HepG2 (cell line): ENCODE results near the gene PIK3R3. TPM values are rescaled to one million over a fixed set of nuclear protein-coding genes. Genes with fewer than 3 reads are reported as not detected.

Source experiments
- ATAC-seq: fragments of 200-7000 bp; cut with Tn5 transposase; 3 replicates; pipeline ENCODE4 v1.9.1; 2020; ENCODE audit warnings: mild to moderate bottlenecking, moderate library complexity
- BruUV-seq: library from RNA; stranded (reverse); fragments of 400-500 nt; replicated peaks from 2 replicates; lab custom pipeline; 2021; lab: Mats Ljungman, UMichigan
- CTCF ChIA-PET: fragments of 300-600 bp; formaldehyde crosslinking; extraction: SDS; loops from one replicate; lab custom pipeline; 2021; ENCODE audit warnings: low total read pairs, inconsistent platforms, low intra/inter-chr PET ratio; lab: Yijun Ruan, JAX
- POLR2A ChIA-PET: fragments of 350-600 bp; sonication (Branson Sonifier 250); formaldehyde crosslinking; loops from one replicate; lab custom pipeline; 2020; ENCODE audit warnings: antibody characterized with exemption, inconsistent platforms; lab: Yijun Ruan, JAX
- DNase-seq: peaks from one replicate; pipeline ENCODE4 v3.0.0-alpha.2; 2015; ENCODE audit warnings: low spot score
- FAIRE-seq: peaks from 3 replicates; lab custom pipeline; 2011; peaks lifted over from hg19 to GRCh38; lab: Jason Lieb, UNC
- H2AFZ ChIP-seq: one replicate; pipeline ENCODE4 v1.6.1; 2011; ENCODE audit warnings: low read length, inconsistent platforms
- H3K27ac ChIP-seq: fragments of 300-600 bp; 3 replicates; pipeline ENCODE4 v1.8.0; 2011; ENCODE audit warnings: mixed run types, mild to moderate bottlenecking, mixed read lengths, low read length, inconsistent platforms; ENCODE audit not compliant: insufficient read depth; ENCODE audit errors: extremely low read length
- H3K27me3 ChIP-seq, 2 experiments: fragments of 200-600 bp in 1 of 2; 2 replicates in 1 of 2; 3 replicates in 1 of 2; pipeline versions ENCODE4 v1.6.0 to v1.8.0; 2011; ENCODE audit warnings: low read length in 2 of 2, mild to moderate bottlenecking in 2 of 2, moderate library complexity in 2 of 2, inconsistent platforms in 1 of 2; ENCODE audit not compliant: insufficient read depth in 2 of 2, control insufficient read depth in 1 of 2
- H3K36me3 ChIP-seq, 2 experiments: fragments of 200-600 bp in 1 of 2; replicated peaks in 1 of 2; 2 replicates in 1 of 2; 3 replicates in 1 of 2; pipeline versions ENCODE4 v1.5.1 to v1.8.0; 2011; ENCODE audit warnings: low read length in 2 of 2, inconsistent platforms in 1 of 2; ENCODE audit not compliant: insufficient read depth in 2 of 2, control insufficient read depth in 1 of 2
- H3K4me1 ChIP-seq: 2 replicates; pipeline ENCODE4 v1.5.1; 2012; ENCODE audit warnings: low read length, inconsistent platforms; ENCODE audit not compliant: insufficient read depth
- H3K4me2 ChIP-seq: 2 replicates; pipeline ENCODE4 v1.6.0; 2011; ENCODE audit warnings: low read depth, low read length, inconsistent platforms
- H3K4me3 ChIP-seq, 3 experiments: fragments of 200-600 bp in 1 of 3; sonication (generic), shearing (Covaris generic) in 1 of 3; replicated peaks in 1 of 3; 2 replicates each; pipeline ENCODE4 v1.5.1; 2011 to 2016; ENCODE audit warnings: low read length in 3 of 3, inconsistent platforms in 2 of 3, low read depth in 2 of 3, mild to moderate bottlenecking in 2 of 3, control low read depth in 1 of 3, mixed read lengths in 1 of 3; ENCODE audit not compliant: insufficient read depth in 1 of 3
- H3K79me2 ChIP-seq: one replicate; pipeline ENCODE4 v1.6.1; 2011; ENCODE audit warnings: low read length, inconsistent platforms; ENCODE audit not compliant: insufficient read depth
- H3K9ac ChIP-seq: 2 replicates; pipeline ENCODE4 v1.6.0; 2011; ENCODE audit warnings: mild to moderate bottlenecking, low read depth, low read length, inconsistent platforms; ENCODE audit not compliant: insufficient read depth
- H3K9me3 ChIP-seq: 2 replicates; pipeline ENCODE4 v1.5.1; 2012; ENCODE audit warnings: mild to moderate bottlenecking, low read length
- H4K20me1 ChIP-seq: 2 replicates; pipeline ENCODE4 v1.6.0; 2011; ENCODE audit warnings: inconsistent platforms, mild to moderate bottlenecking, low read length, moderate library complexity; ENCODE audit not compliant: insufficient read depth
- MAFG ChIP-seq: sonication (generic); formaldehyde crosslinking; IDR thresholded peaks from 2 replicates; pipeline ENCODE4 v1.5.1; 2020; ENCODE audit warnings: mild to moderate bottlenecking, missing genetic modification reagents
- ZSCAN29 ChIP-seq: sonication (generic); formaldehyde crosslinking; conservative IDR thresholded peaks from 2 replicates; pipeline ENCODE4 v1.4.0; 2020; ENCODE audit warnings: mild to moderate bottlenecking, missing genetic modification reagents
- WGBS: methylation state at CpG from one replicate; pipeline ENCODE4 v1.1.6; 2017; ENCODE audit warnings: low lambda C conversion rate; 5-methylcytosine and 5-hydroxymethylcytosine counted together
- in situ Hi-C: cut with HindIII; loops from 2 replicates; pipeline ENCODE4 v1.10.0; 2017; ENCODE audit warnings: low pct_unique_long_range_greater_than_20kb; ENCODE audit not compliant: extremely low pct_ligation_motif_present
- intact Hi-C: fragments of 100-400 bp; cut with micrococcal nuclease; formaldehyde crosslinking; loops from one replicate; pipeline ENCODE4 v1.10.0; 2022; ENCODE audit not compliant: unreplicated experiment
- polyA plus RNA-seq, 8 experiments: library from polyadenylated mRNA; depleted of rRNA in 3 of 8; stranded (reverse) in 7 of 8; unstranded in 1 of 8; fragments of >200 nt; fragmentation: Illumina TruSeq in 4 of 8; extraction: Trizol in 4 of 8; gene quantifications; 2 replicates each; pipeline versions ENCODE4 v1.2.1 to v1.2.3, GENCODE V29; 2011 to 2016; ENCODE audit warnings: low read depth in 4 of 8, missing spikeins in 1 of 8, mixed read lengths in 1 of 8; ENCODE audit not compliant: insufficient read depth in 1 of 8
- total RNA-seq, 5 experiments: library from RNA; depleted of rRNA; stranded (reverse); fragments of >200 nt; fragmentation: Illumina TruSeq; extraction: Trizol; gene quantifications; 2 replicates each; pipeline ENCODE4 v1.2.3, GENCODE V29; 2016; ENCODE audit warnings: low read depth in 1 of 5
- TF ChIP-seq, protein P1 (sequence below): sonication (generic); formaldehyde crosslinking; IDR thresholded peaks from one replicate; pipeline ENCODE4 v1.5.1; 2020; ENCODE audit warnings: mild to moderate bottlenecking, missing genetic modification reagents; ENCODE audit errors: not compliant biosample characterization

The PIK3R3 gene
- total and polyA plus RNA-seq, 2 of the 13 experiments (the other 11 are each of a cell fraction or from before 2014, with no cell fraction given), result 0.37 to 6.9 TPM

DNA sequence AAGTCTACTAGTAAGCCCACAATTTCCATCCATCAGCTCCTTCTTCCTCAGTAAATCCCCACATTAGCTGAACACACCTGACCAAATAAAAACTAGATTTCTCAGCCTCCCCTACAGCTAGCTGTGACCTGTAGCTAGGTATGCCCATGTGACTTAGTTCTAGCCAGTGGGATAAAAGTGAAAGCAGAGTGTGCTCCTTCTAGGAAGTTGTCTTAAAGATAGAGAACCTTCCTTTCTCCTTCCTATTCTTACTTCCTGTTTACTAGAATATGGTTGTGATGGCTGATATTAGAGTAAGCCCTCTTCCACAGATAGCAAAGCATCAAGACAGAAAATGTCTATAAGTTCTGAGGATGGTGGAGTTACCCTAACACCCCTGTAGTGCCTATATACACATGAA, 67.0 kb downstream of the PIK3R3 start:
- Histone ChIP-seq H3K9ac (no peak overlapping the region), H3K79me2 (no peaks in the 10 kb centered on the region), H3K9me3 (no peaks in the 10 kb centered on the region), H3K4me2 (no peak overlapping the region), H2AFZ (no peak overlapping the region), H3K27me3 (no peaks in the 10 kb centered on the region; a peak in 1 of 5 replicates), H3K27ac (no peak overlapping the region), H3K4me3 (no peak overlapping the region), H3K4me1 (peaks cover 12% of the 10 kb centered on the region), H3K36me3 (no peaks in the 10 kb centered on the region), H4K20me1 (no peaks in the 10 kb centered on the region)
- FAIRE-seq (no peak), ATAC-seq (no peak), DNase-seq (no peak)
- BruUV-seq, result no TSS peak
- no peak for TF ChIP-seq MAFG
- intact Hi-C loops (no loop called here), in situ Hi-C loops (no loop called here)
- CTCF ChIA-PET, result no interaction called here
- POLR2A ChIA-PET, result no interaction called here

DNA sequence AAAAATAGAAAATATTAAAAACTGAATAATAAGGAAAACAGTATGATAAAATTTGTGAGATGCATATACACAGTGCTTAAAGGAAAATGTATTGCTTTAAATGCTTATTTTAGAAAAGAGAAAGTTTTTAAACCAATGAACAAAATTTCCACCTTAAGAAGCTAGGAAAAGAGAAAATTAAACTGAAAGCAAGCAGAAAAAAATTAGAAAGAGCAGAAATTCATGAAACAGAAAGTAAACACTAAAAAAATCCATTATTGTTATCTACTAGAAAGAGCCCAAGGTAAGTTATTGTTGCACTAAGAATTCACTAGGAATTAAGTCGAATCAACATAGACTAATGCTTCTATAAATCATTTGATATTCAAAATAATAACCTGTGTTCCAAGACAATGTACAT, 67.7 kb downstream of the PIK3R3 start:
- ATAC-seq (no peak), DNase-seq (no peak), FAIRE-seq (no peak)
- Histone ChIP-seq H3K4me2 (no peak overlapping the region), H3K36me3 (no peaks in the 10 kb centered on the region), H3K4me3 (no peak overlapping the region), H3K4me1 (peaks cover 12% of the 10 kb centered on the region), H3K9me3 (no peaks in the 10 kb centered on the region), H3K79me2 (no peaks in the 10 kb centered on the region), H4K20me1 (no peaks in the 10 kb centered on the region), H3K27me3 (no peaks in the 10 kb centered on the region; a peak in 1 of 5 replicates), H3K27ac (no peak overlapping the region), H3K9ac (no peak overlapping the region), H2AFZ (no peak overlapping the region)
- TF ChIP-seq, protein P1, sequence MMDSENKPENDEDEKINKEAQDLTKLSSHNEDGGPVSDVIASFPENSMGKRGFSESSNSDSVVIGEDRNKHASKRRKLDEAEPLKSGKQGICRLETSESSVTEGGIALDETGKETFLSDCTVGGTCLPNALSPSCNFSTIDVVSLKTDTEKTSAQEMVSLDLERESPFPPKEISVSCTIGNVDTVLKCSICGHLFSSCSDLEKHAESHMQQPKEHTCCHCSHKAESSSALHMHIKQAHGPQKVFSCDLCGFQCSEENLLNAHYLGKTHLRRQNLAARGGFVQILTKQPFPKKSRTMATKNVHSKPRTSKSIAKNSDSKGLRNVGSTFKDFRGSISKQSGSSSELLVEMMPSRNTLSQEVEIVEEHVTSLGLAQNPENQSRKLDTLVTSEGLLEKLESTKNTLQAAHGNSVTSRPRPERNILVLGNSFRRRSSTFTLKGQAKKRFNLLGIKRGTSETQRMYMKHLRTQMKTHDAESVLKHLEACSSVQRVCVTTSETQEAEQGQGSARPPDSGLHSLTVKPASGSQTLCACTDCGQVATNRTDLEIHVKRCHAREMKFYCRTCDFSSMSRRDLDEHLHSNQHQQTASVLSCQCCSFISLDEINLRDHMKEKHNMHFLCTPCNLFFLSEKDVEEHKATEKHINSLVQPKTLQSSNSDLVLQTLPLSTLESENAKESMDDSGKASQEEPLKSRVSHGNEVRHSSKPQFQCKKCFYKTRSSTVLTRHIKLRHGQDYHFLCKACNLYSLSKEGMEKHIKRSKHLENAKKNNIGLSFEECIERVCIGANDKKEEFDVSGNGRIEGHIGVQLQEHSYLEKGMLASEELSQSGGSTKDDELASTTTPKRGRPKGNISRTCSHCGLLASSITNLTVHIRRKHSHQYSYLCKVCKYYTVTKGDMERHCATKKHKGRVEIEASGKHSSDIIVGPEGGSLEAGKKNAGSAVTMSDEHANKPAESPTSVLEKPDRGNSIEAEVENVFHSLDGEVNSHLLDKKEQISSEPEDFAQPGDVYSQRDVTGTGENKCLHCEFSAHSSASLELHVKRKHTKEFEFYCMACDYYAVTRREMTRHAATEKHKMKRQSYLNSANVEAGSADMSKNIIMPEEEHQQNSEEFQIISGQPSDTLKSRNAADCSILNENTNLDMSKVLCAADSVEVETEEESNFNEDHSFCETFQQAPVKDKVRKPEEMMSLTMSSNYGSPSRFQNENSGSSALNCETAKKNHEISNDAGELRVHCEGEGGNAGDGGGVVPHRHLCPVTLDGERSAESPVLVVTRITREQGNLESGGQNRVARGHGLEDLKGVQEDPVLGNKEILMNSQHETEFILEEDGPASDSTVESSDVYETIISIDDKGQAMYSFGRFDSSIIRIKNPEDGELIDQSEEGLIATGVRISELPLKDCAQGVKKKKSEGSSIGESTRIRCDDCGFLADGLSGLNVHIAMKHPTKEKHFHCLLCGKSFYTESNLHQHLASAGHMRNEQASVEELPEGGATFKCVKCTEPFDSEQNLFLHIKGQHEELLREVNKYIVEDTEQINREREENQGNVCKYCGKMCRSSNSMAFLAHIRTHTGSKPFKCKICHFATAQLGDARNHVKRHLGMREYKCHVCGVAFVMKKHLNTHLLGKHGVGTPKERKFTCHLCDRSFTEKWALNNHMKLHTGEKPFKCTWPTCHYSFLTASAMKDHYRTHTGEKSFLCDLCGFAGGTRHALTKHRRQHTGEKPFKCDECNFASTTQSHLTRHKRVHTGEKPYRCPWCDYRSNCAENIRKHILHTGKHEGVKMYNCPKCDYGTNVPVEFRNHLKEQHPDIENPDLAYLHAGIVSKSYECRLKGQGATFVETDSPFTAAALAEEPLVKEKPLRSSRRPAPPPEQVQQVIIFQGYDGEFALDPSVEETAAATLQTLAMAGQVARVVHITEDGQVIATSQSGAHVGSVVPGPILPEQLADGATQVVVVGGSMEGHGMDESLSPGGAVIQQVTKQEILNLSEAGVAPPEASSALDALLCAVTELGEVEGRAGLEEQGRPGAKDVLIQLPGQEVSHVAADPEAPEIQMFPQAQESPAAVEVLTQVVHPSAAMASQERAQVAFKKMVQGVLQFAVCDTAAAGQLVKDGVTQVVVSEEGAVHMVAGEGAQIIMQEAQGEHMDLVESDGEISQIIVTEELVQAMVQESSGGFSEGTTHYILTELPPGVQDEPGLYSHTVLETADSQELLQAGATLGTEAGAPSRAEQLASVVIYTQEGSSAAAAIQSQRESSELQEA, result no peak
- TF ChIP-seq ZSCAN29 (CRISPR knock-in tag), result no peak
- intact Hi-C loops (no loop called here), in situ Hi-C loops (no loop called here)
- ChIA-PET POLR2A (no interaction called here), CTCF (no interaction called here)
- BruUV-seq, result no TSS peak
- WGBS, result 83% methylated on average over 1 of the region's 1 CpG
